NCI-H69 (cell line): ENCODE measurements around the gene COL16A1.

Source experiments
- DNase-seq: peaks from one replicate; lab custom pipeline; 2025; lab: John Stamatoyannopoulos, UW

The COL16A1 gene

GRCh38 chr1:31706384-31707058 is 2.7 kb upstream of the COL16A1 start:
- DNase-seq: peak; percentile 54

GRCh38 chr1:31705080-31705866 is 1.5 kb upstream of the COL16A1 start:
- peak; percentile 48 for DNase-seq

GRCh38 chr1:31704271-31705079 is 658 bp upstream of the COL16A1 start:
- peak; percentile 86 for DNase-seq

- DNase-seq: no peak
Measured at GRCh38 chr1:31702836-31703404, 897 bp downstream of the COL16A1 start.

- peak; percentile 92 for DNase-seq
Measured at GRCh38 chr1:31701091-31701736, 2.6 kb downstream of the COL16A1 start.

- peak; percentile 80 for DNase-seq
Measured at GRCh38 chr1:31700468-31701090, 3.2 kb downstream of the COL16A1 start.

GRCh38 chr1:31699341-31699891 is 4.4 kb downstream of the COL16A1 start:
- DNase-seq: peak; percentile 15

- no peak for DNase-seq
Measured at GRCh38 chr1:31697369-31697984, 6.3 kb downstream of the COL16A1 start.

- peak; percentile 35 for DNase-seq
Measured at GRCh38 chr1:31696242-31696641, 7.6 kb downstream of the COL16A1 start.

GRCh38 chr1:31695327-31695726 is 8.5 kb downstream of the COL16A1 start:
- no peak for DNase-seq

GRCh38 chr1:31694964-31695313 is 8.9 kb downstream of the COL16A1 start:
- DNase-seq: no peak

- no peak for DNase-seq
Measured at GRCh38 chr1:31694069-31694963, 9.5 kb downstream of the COL16A1 start.

- DNase-seq: peak; percentile 11
Measured at GRCh38 chr1:31693231-31693630, 10.6 kb downstream of the COL16A1 start.

GRCh38 chr1:31691951-31692350 is 11.9 kb downstream of the COL16A1 start:
- no peak for DNase-seq

GRCh38 chr1:31691446-31691845 is 12.4 kb downstream of the COL16A1 start:
- DNase-seq: no peak

GRCh38 chr1:31690921-31691320 is 12.9 kb downstream of the COL16A1 start:
- no peak for DNase-seq

- no peak for DNase-seq
Measured at GRCh38 chr1:31689854-31690253, 14.0 kb downstream of the COL16A1 start.

- peak; percentile 8 for DNase-seq
Measured at GRCh38 chr1:31689379-31689778, 14.4 kb downstream of the COL16A1 start.

- no peak for DNase-seq
Measured at GRCh38 chr1:31688233-31688918, 15.4 kb downstream of the COL16A1 start.
